HFF-Myc (cell line): Measurements from ENCODE around the gene ZNF497.

Experiments
- DNase-seq: peaks from one replicate; pipeline ENCODE4 v3.0.0-alpha.2; 2011; ENCODE audit warnings: low read depth; ENCODE audit errors: extremely low read depth
- H3K4me3 ChIP-seq: replicated peaks from 2 replicates; pipeline ENCODE4 v1.5.1; 2011; ENCODE audit warnings: low read depth, mild to moderate bottlenecking, control low read depth, low read length
- TF ChIP-seq, protein P1 (sequence below): IDR thresholded peaks from 2 replicates; pipeline ENCODE4 v1.5.1; 2012; ENCODE audit warnings: mild to moderate bottlenecking, low read depth, low read length, control low read depth; ENCODE audit errors: missing control alignments

The ZNF497 gene

DNA sequence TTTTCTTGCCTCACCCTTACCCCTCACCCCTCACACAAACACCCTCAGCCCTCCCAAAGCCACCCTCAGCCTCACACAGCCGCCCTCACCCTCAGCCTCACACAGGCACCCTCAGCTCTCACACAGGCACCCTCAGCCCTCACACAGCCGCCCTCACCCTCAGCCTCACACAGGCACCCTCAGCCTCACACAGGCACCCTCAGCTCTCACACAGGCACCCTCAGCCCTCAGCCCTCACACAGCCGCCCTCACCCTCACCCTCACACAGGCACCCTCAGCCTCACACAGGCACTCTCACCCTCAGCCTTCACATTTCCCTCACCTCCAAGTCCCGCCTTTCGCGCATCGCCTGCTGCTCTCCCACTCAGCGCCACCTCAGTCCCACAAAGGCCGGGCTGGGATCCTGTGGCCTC lies 36.0 kb downstream of the ZNF497 start:
- H3K4me3 ChIP-seq = peak overlapping the region; percentile 78
- TF ChIP-seq, protein P1, sequence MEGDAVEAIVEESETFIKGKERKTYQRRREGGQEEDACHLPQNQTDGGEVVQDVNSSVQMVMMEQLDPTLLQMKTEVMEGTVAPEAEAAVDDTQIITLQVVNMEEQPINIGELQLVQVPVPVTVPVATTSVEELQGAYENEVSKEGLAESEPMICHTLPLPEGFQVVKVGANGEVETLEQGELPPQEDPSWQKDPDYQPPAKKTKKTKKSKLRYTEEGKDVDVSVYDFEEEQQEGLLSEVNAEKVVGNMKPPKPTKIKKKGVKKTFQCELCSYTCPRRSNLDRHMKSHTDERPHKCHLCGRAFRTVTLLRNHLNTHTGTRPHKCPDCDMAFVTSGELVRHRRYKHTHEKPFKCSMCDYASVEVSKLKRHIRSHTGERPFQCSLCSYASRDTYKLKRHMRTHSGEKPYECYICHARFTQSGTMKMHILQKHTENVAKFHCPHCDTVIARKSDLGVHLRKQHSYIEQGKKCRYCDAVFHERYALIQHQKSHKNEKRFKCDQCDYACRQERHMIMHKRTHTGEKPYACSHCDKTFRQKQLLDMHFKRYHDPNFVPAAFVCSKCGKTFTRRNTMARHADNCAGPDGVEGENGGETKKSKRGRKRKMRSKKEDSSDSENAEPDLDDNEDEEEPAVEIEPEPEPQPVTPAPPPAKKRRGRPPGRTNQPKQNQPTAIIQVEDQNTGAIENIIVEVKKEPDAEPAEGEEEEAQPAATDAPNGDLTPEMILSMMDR = no peak
- DNase-seq = no peak

DNA sequence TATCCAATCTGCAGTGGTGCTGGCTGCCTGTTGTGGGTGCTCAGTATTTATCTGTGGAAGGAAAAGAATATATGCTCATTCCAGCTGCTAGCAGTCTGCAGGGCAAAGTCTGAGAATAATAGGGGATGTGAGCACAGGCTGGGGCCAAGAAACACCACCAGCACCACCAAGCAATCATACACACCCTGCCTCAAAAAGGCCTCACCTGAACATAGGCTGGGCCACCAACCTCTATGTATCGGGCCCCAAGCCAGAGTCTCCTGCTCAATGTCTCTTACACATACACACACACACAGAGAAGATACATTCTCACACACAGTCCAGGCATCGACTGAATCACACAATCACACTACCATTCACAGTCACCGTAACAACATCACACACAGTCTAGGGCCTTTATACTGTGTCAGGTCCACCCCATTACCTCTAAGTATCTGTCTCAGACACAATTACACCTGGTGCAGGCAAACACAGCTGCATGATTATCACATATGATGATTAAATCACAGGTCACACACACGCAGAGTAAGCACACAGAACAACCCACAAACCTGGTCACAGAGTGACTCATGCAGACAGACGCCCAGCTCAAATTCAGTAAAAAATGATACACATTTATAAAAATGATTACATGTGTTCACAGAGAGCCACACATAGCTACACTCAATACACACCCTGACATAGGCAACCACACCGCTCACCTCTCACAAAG lies 37.1 kb downstream of the ZNF497 start:
- TF ChIP-seq, protein P1 = no peak
- no peak for DNase-seq
- peak overlapping the region; percentile 78 for H3K4me3 ChIP-seq

DNA sequence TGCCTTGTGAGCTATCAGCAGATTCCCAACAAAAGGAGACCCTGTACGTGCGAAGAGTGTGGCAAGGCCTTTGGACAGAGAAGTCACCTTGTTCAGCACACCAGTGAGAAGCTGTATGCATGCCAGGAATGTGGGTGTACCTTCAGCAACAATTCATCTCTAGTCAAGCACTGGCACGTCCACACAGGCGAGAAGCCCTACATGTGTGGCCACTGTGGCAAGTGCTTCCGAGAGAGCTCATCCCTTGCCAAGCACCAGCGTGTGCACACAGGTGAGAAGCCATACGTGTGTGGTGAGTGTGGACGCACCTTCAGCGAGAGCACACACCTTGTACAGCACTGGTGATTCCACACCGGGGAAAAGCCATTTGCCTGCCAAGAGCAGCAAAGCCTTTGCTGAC lies 43.3 kb downstream of the ZNF497 start:
- TF ChIP-seq, protein P1 = no peak
- no peak for DNase-seq
- H3K4me3 ChIP-seq = no peak overlapping the region

DNA sequence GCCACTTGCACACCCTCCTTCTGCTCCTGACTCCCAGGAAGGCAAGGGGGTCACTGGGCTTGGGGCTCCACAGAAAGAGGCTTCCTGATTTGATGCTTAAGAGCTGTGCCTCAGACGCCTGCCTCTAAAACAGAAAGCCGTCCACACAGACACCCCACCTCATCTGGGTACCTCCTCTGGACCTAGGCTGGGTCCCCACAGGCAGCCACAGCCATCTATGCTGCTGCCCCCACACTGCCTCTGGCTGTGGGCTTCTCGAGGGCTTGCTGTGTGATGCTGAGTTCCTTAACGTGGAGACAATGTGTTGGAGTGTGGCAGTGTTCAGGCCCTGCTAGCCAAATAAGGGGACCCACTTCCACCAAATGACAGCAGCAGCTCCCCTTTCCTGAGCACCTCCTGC lies 44.3 kb downstream of the ZNF497 start:
- TF ChIP-seq, protein P1 = no peak
- no peak overlapping the region for H3K4me3 ChIP-seq
- no peak for DNase-seq

DNA sequence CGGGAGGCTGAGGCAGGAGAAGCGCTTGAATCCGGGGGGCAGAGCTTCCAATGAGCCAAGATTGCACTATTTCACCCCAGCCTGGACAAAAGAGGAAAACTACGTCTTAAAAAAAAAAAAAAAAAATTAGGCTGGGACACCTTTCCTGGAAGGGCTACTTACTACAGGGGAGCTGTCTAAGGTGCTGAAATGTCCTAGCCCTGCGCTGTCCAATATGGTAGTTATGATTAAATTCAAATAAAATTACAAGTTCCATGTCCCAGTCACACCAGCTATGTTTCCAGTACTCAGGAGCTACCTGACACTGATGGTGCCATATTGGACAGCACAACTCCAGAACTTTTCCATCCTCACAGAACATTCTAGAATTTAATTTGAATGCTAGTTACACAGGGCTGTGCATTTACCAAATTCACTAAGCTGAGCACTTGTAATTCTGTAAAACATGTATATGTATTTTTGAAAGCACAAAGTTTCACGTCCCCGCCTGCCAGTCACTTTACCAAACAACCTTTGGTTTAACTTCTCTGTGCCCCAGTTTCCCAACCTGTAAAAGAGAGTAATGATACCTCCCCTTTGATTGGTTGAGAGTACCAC lies 45.0 kb downstream of the ZNF497 start:
- peak; percentile 30 for DNase-seq
- TF ChIP-seq, protein P1 = no peak
- no peak overlapping the region for H3K4me3 ChIP-seq

DNA sequence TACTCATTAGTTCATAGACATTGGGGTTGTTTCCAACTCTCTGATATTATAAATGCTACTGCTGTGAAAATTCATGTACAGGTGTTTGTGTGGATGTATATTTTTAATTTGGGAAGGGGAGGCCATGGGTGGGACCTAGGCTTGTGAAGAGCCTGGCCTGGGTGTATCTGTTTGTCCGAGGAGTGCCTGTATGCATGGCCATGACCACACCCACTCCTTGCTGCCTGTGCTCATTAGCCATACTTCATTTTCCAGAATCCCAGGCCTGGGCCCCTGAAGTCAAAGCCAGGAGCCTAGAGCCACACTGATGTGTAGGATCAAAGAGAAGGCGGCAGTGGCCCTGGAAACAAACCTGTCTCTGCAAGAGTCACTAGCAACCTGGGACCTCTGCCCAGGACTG lies 47.0 kb downstream of the ZNF497 start:
- H3K4me3 ChIP-seq = no peak overlapping the region
- TF ChIP-seq, protein P1 = no peak
- DNase-seq = no peak
